Panc1 (cell line): ENCODE data around the gene CCDC6.

Source experiments
- POLR2AphosphoS5 ChIP-seq: IDR thresholded peaks from 2 replicates; pipeline ENCODE4 v1.6.1; 2012; ENCODE audit warnings: mild to moderate bottlenecking, low read depth, low read length, moderate library complexity
- TF ChIP-seq, protein P1 (sequence below): fragments of 450-650 bp; IDR thresholded peaks from 2 replicates; pipeline ENCODE4 v1.5.1; 2017; ENCODE audit warnings: mild to moderate bottlenecking
- TF ChIP-seq, protein P2 (sequence below), 2 experiments: IDR thresholded peaks; 2 replicates each; pipeline ENCODE4 v1.6.1; 2011 to 2012; ENCODE audit warnings: low read depth in 2 of 2, control low read depth in 1 of 2, low read length in 1 of 2, mild to moderate bottlenecking in 1 of 2, moderate library complexity in 1 of 2; ENCODE audit not compliant: insufficient read depth in 1 of 2

DNA sequence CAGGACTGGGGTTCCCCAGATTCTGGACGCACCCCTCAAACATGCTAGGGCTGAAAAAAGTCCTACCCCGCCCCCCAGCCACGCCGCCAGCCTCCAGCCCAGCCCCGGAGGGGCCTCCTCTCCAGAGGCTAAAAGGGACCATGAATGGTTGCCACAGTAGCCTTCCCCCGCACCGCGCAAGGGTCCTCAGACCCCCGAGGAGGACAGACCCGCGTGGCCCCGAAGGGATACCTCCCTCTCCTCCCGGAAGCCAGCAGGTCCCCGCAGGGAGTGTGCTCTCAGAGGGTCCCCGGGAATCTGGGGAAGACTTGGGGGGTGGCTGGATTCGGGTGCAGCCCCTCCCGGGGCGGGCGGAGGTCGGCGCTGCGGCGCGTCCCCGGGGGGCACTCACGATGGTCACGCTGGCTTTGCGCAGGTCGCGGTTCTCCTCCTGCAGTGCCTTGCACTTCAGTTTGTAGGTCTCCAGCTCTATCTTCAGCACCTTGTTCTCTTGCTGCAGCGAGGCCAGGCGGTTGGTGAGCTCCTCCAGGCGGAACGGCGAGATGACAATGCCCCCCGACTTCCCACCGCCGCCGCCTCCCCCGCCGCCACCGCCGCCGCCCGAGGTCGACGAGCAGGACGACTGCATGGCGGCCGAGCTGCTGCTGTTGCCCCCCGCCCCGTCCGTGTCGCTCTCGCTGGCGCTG lies 482 bp downstream of the CCDC6 start:
- TF ChIP-seq, protein P1, sequence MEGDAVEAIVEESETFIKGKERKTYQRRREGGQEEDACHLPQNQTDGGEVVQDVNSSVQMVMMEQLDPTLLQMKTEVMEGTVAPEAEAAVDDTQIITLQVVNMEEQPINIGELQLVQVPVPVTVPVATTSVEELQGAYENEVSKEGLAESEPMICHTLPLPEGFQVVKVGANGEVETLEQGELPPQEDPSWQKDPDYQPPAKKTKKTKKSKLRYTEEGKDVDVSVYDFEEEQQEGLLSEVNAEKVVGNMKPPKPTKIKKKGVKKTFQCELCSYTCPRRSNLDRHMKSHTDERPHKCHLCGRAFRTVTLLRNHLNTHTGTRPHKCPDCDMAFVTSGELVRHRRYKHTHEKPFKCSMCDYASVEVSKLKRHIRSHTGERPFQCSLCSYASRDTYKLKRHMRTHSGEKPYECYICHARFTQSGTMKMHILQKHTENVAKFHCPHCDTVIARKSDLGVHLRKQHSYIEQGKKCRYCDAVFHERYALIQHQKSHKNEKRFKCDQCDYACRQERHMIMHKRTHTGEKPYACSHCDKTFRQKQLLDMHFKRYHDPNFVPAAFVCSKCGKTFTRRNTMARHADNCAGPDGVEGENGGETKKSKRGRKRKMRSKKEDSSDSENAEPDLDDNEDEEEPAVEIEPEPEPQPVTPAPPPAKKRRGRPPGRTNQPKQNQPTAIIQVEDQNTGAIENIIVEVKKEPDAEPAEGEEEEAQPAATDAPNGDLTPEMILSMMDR, result no peak
- no peak for TF ChIP-seq POLR2AphosphoS5
- TF ChIP-seq, protein P2, sequence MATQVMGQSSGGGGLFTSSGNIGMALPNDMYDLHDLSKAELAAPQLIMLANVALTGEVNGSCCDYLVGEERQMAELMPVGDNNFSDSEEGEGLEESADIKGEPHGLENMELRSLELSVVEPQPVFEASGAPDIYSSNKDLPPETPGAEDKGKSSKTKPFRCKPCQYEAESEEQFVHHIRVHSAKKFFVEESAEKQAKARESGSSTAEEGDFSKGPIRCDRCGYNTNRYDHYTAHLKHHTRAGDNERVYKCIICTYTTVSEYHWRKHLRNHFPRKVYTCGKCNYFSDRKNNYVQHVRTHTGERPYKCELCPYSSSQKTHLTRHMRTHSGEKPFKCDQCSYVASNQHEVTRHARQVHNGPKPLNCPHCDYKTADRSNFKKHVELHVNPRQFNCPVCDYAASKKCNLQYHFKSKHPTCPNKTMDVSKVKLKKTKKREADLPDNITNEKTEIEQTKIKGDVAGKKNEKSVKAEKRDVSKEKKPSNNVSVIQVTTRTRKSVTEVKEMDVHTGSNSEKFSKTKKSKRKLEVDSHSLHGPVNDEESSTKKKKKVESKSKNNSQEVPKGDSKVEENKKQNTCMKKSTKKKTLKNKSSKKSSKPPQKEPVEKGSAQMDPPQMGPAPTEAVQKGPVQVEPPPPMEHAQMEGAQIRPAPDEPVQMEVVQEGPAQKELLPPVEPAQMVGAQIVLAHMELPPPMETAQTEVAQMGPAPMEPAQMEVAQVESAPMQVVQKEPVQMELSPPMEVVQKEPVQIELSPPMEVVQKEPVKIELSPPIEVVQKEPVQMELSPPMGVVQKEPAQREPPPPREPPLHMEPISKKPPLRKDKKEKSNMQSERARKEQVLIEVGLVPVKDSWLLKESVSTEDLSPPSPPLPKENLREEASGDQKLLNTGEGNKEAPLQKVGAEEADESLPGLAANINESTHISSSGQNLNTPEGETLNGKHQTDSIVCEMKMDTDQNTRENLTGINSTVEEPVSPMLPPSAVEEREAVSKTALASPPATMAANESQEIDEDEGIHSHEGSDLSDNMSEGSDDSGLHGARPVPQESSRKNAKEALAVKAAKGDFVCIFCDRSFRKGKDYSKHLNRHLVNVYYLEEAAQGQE (IDR thresholded peaks at IDR 0.05; ENCODE audit: insufficient read depth in 1 of 2, low read depth in 2 of 2, low read length in 1 of 2), result no peak
